H1 (cell line): Measurements from ENCODE around the gene TAT. TPM values are rescaled to one million over a fixed set of nuclear protein-coding genes. Genes with fewer than 3 reads are reported as not detected.
"Not testable (repeated sequence)": the region's sequence is repeated elsewhere in the genome, so short reads cannot be mapped to it uniquely, and the experiment has no call there.

Experiments used
- CTCF ChIA-PET: fragments of 300-600 bp; sonication (Branson Sonifier 250); formaldehyde crosslinking; loops from one replicate; lab custom pipeline; 2021; ENCODE audit not compliant: partially characterized antibody; lab: Charles Lee
- POLR2A ChIA-PET: fragments of 300-600 bp; sonication (Branson Sonifier 250); formaldehyde crosslinking; loops from one replicate; lab custom pipeline; 2021; ENCODE audit warnings: inconsistent platforms; ENCODE audit not compliant: partially characterized antibody; lab: Charles Lee
- DNase-seq, 2 experiments: peaks; one replicate each; pipeline versions ENCODE4 v3.0.0 to v3.0.0-alpha.2; 2010 to 2022; ENCODE audit warnings: low spot score in 2 of 2, low read depth in 1 of 2, mixed read lengths in 1 of 2
- FAIRE-seq: peaks from 2 replicates; lab custom pipeline; 2011; peaks lifted over from hg19 to GRCh38; lab: Jason Lieb, UNC
- H2AFZ ChIP-seq: 2 replicates; pipeline ENCODE4 v1.8.1; 2012; ENCODE audit warnings: low read length, inconsistent platforms
- H2AK5ac ChIP-seq: 2 replicates; pipeline ENCODE4 v1.6.1; 2013; ENCODE audit warnings: low read depth, low read length
- H2BK120ac ChIP-seq: replicated peaks from 2 replicates; pipeline ENCODE3; 2013; ENCODE audit warnings: low read depth, low read length, inconsistent platforms
- H2BK12ac ChIP-seq: 2 replicates; pipeline ENCODE4 v1.6.1; 2013; ENCODE audit warnings: low read depth, low read length
- H2BK15ac ChIP-seq: 2 replicates; pipeline ENCODE4 v1.6.1; 2013; ENCODE audit warnings: low read length
- H2BK20ac ChIP-seq: 2 replicates; pipeline ENCODE4 v1.6.1; 2013; ENCODE audit warnings: low read length
- H2BK5ac ChIP-seq: 2 replicates; pipeline ENCODE4 v1.6.1; 2013; ENCODE audit warnings: low read depth, low read length
- H3K14ac ChIP-seq: 2 replicates; pipeline ENCODE4 v1.6.1; 2013; ENCODE audit warnings: inconsistent platforms; ENCODE audit not compliant: insufficient read length
- H3K18ac ChIP-seq: 2 replicates; pipeline ENCODE4 v1.6.1; 2013; ENCODE audit warnings: low read length; ENCODE audit errors: extremely low read depth
- H3K23ac ChIP-seq: 2 replicates; pipeline ENCODE4 v1.6.1; 2013; ENCODE audit warnings: inconsistent platforms; ENCODE audit not compliant: insufficient read length
- H3K23me2 ChIP-seq: 2 replicates; pipeline ENCODE4 v1.6.1; 2013; ENCODE audit warnings: low read depth, low read length
- H3K27ac ChIP-seq: 2 replicates; pipeline ENCODE4 v1.6.1; 2011; ENCODE audit warnings: low read depth, low read length, inconsistent platforms
- H3K27me3 ChIP-seq, 4 experiments: replicated peaks in 1 of 4; 1 replicate in 1 of 4; 2 replicates in 3 of 4; pipeline versions ENCODE4 v1.6.1 to v1.8.1; 2011 to 2013; ENCODE audit warnings: low read length in 3 of 4, mild to moderate bottlenecking in 3 of 4, inconsistent platforms in 2 of 4, mixed read lengths in 2 of 4, moderate library complexity in 1 of 4; ENCODE audit not compliant: control insufficient read depth in 3 of 4, insufficient read depth in 3 of 4; ENCODE audit errors: extremely low read depth in 1 of 4
- H3K36me3 ChIP-seq, 4 experiments: 2 replicates each; pipeline versions ENCODE4 v1.6.1 to v1.8.1; 2011 to 2013; ENCODE audit warnings: mild to moderate bottlenecking in 4 of 4, low read length in 3 of 4, moderate library complexity in 2 of 4, control low read depth in 1 of 4, inconsistent platforms in 1 of 4; ENCODE audit not compliant: insufficient read depth in 4 of 4, control insufficient read depth in 2 of 4
- H3K4ac ChIP-seq: replicated peaks from 2 replicates; pipeline ENCODE3; 2013; ENCODE audit warnings: low read length, low read depth, mixed read lengths, inconsistent platforms; ENCODE audit not compliant: insufficient read length
- H3K4me1 ChIP-seq, 4 experiments: replicated peaks in 1 of 4; 1 replicate in 1 of 4; 2 replicates in 3 of 4; pipeline versions ENCODE4 v1.6.1 to v1.8.1; 2011 to 2013; ENCODE audit warnings: low read length in 3 of 4, inconsistent platforms in 2 of 4, mixed read lengths in 1 of 4; ENCODE audit not compliant: insufficient read depth in 4 of 4, control insufficient read depth in 3 of 4
- H3K4me2 ChIP-seq, 2 experiments: 2 replicates each; pipeline versions ENCODE4 v1.6.1 to v1.8.1; 2011 to 2013; ENCODE audit warnings: low read depth in 2 of 2, low read length in 2 of 2, control low read depth in 1 of 2, inconsistent platforms in 1 of 2, mild to moderate bottlenecking in 1 of 2; ENCODE audit not compliant: insufficient read depth in 1 of 2
- H3K4me3 ChIP-seq, 4 experiments: fragments of 200-600, 300-600 bp in 1 of 4; sonication (generic), shearing (Covaris generic), sonication (Bioruptor Twin) in 1 of 4; 2 replicates each; pipeline versions ENCODE4 v1.5.1 to v1.8.1; 2011 to 2016; ENCODE audit warnings: low read length in 4 of 4, low read depth in 3 of 4, control low read depth in 2 of 4, inconsistent platforms in 2 of 4, mild to moderate bottlenecking in 2 of 4, mixed read lengths in 1 of 4, moderate library complexity in 1 of 4; ENCODE audit not compliant: insufficient read depth in 2 of 4; ENCODE audit errors: extremely low read depth in 1 of 4
- H3K56ac ChIP-seq: replicated peaks from 2 replicates; pipeline ENCODE3; 2013; ENCODE audit warnings: low read depth, mild to moderate bottlenecking, mixed read lengths, low read length, inconsistent platforms; ENCODE audit not compliant: insufficient read length
- H3K79me1 ChIP-seq: 2 replicates; pipeline ENCODE4 v1.6.1; 2013; ENCODE audit warnings: low read depth, low read length, control low read depth
- H3K79me2 ChIP-seq, 2 experiments: 2 replicates each; pipeline versions ENCODE4 v1.6.1 to v1.8.1; 2012 to 2013; ENCODE audit warnings: low read length in 2 of 2, mild to moderate bottlenecking in 2 of 2, inconsistent platforms in 1 of 2; ENCODE audit not compliant: insufficient read depth in 2 of 2, control insufficient read depth in 1 of 2
- H3K9ac ChIP-seq, 4 experiments: replicated peaks in 1 of 4; 1 replicate in 1 of 4; 2 replicates in 3 of 4; pipeline versions ENCODE4 v1.6.1 to v1.8.1; 2011 to 2013; ENCODE audit warnings: low read depth in 3 of 4, low read length in 3 of 4, control low read depth in 2 of 4, mild to moderate bottlenecking in 2 of 4, moderate library complexity in 2 of 4, inconsistent platforms in 1 of 4; ENCODE audit errors: extremely low read depth in 1 of 4
- H3K9me3 ChIP-seq, 2 experiments: 2 replicates each; pipeline versions ENCODE4 v1.6.1 to v1.8.1; 2012 to 2013; ENCODE audit warnings: mild to moderate bottlenecking in 2 of 2, moderate library complexity in 2 of 2, control low read depth in 1 of 2, inconsistent platforms in 1 of 2, low read depth in 1 of 2, low read length in 1 of 2, mixed read lengths in 1 of 2; ENCODE audit not compliant: insufficient read depth in 2 of 2
- H4K20me1 ChIP-seq, 2 experiments: replicated peaks in 1 of 2; 2 replicates each; pipeline versions ENCODE3 to v1.8.1; 2011 to 2013; ENCODE audit warnings: inconsistent platforms in 2 of 2, low read length in 2 of 2, mild to moderate bottlenecking in 1 of 2; ENCODE audit not compliant: insufficient read depth in 2 of 2, control insufficient read depth in 1 of 2
- H4K5ac ChIP-seq: 2 replicates; pipeline ENCODE4 v1.6.1; 2013; ENCODE audit warnings: low read length, low read depth, mixed read lengths, inconsistent platforms; ENCODE audit not compliant: insufficient read length
- H4K8ac ChIP-seq: 2 replicates; pipeline ENCODE4 v1.8.0; 2013; ENCODE audit warnings: mild to moderate bottlenecking, moderate library complexity, low read length, inconsistent platforms; ENCODE audit not compliant: insufficient read depth; ENCODE audit errors: extremely low read depth
- H4K91ac ChIP-seq: replicated peaks from 2 replicates; pipeline ENCODE3; 2013; ENCODE audit warnings: low read length, mixed read lengths, inconsistent platforms; ENCODE audit not compliant: insufficient read length
- CREB1 ChIP-seq: IDR thresholded peaks from 2 replicates; pipeline ENCODE4 v1.6.1; 2012; ENCODE audit warnings: inconsistent platforms
- JUN ChIP-seq: IDR thresholded peaks from 2 replicates; pipeline ENCODE4 v1.6.1; 2011; ENCODE audit warnings: low read depth, mild to moderate bottlenecking, improper control_type of control experiment, low read length
- NANOG ChIP-seq: IDR thresholded peaks from 2 replicates; pipeline ENCODE4 v1.6.1; 2011; ENCODE audit warnings: low read length, low read depth, mild to moderate bottlenecking, inconsistent platforms; ENCODE audit not compliant: insufficient read depth, poor library complexity, severe bottlenecking
- PHF8 ChIP-seq: fragments of 200-600 bp; sonication (generic); conservative IDR thresholded peaks from 2 replicates; pipeline ENCODE4 v1.7.1; 2012; ENCODE audit warnings: low read depth, mild to moderate bottlenecking, inconsistent platforms, low read length, moderate library complexity
- SIX5 ChIP-seq: IDR thresholded peaks from 2 replicates; pipeline ENCODE4 v1.6.1; 2011; ENCODE audit warnings: mild to moderate bottlenecking, low read depth, low read length
- TBP ChIP-seq: IDR thresholded peaks from 2 replicates; pipeline ENCODE4 v1.6.1; 2011; ENCODE audit warnings: low read depth, low read length, improper control_type of control experiment
- ZNF274 ChIP-seq: IDR thresholded peaks from 2 replicates; pipeline ENCODE4 v1.7.0; 2012; ENCODE audit warnings: low read length, borderline replicate concordance; ENCODE audit errors: extremely low read depth
- WGBS, 2 experiments: shearing (Covaris generic) in 1 of 2; methylation state at CpG; one replicate each; pipeline versions ENCODE4 v1.1.6 to v1.1.7; 2013 to 2015; ENCODE audit warnings: low lambda C conversion rate in 2 of 2, mixed read lengths in 2 of 2, inconsistent platforms in 1 of 2, low coverage in 1 of 2, missing lambda C conversion rate in 1 of 2; ENCODE audit not compliant: insufficient replicate concordance in 2 of 2, insufficient coverage in 1 of 2, insufficient read length in 1 of 2; ENCODE audit errors: extremely low coverage in 1 of 2, missing lambda C conversion rate in 1 of 2; 5-methylcytosine and 5-hydroxymethylcytosine counted together
- polyA plus RNA-seq, 7 experiments: library from polyadenylated mRNA; depleted of rRNA in 3 of 7; stranded (reverse) in 5 of 7; unstranded in 2 of 7; fragments of >200 nt in 5 of 7; fragments of 200-250 nt in 2 of 7; gene quantifications; 1 replicate in 5 of 7; 2 replicates in 1 of 7; 4 replicates in 1 of 7; pipeline versions ENCODE4 v1.2.1 to v1.2.3, GENCODE V29; 2011 to 2013; ENCODE audit warnings: missing spikeins in 2 of 7, mixed read lengths in 2 of 7
- total RNA-seq: library from RNA; stranded (reverse); fragmentation: NEBNext Ultra II Directional; extraction: Animal tissue kit (Norgen Biotek cat#: 25700); gene quantifications from 2 replicates; pipeline ENCODE4 v1.2.1, GENCODE V29; 2021
- TF ChIP-seq, protein P1 (sequence below): IDR thresholded peaks from 2 replicates; pipeline ENCODE4 v1.6.1; 2012; ENCODE audit warnings: inconsistent platforms
- TF ChIP-seq, protein P2 (sequence below): IDR thresholded peaks from 2 replicates; pipeline ENCODE4 v1.6.1; 2012; ENCODE audit warnings: inconsistent platforms
- TF ChIP-seq, protein P3 (sequence below): IDR thresholded peaks from 2 replicates; pipeline ENCODE4 v1.6.1; 2011; ENCODE audit warnings: low read length, improper control_type of control experiment

TAT gene
- total and polyA plus RNA-seq, 2 of the 8 experiments (the other 6 are each of a cell fraction or from before 2014, with no cell fraction given), result 0.03 TPM; not detected in 1

DNA sequence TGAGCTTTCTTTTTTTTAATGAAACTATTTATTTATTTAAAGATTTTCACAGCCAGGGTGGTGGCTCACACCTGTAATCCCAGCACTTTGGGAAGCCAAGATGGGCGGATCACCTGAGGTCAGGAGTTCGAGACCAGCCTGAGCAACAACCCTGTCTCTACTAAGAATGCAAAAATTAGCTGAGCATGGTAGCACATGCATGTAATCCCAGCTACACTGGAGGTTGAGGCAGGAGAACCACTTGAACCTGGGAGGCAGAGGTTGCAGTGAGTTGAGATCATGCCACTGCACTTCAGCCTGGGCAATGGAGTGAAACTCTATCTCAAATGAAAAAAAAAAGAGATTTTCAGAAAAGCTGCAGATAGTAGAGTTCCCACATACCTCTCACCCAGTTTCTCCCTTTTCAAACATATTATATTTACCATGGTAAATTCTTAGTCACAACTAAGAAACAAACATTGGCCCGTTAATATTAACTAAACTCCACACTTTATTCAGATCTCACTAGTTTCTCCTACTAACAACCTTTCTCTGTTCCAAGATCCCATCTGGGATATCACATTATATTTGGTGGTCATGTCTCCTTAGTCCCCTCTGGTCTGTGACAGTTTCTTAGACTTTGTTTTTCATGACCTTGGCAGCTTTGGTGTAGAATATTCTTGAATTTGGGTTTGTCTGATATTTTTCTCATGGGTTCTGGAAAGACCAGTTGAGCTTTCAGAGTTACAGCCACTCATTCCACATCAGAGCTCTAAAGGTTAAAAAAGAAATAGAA lies 7.8 kb upstream of the TAT start (continued):
- TF ChIP-seq ZNF274 (no peak), NANOG (no peak), PHF8 (no peak), SIX5 (no peak), JUN (no peak), CREB1 (no peak), TBP (no peak)
- TF ChIP-seq, protein P1, sequence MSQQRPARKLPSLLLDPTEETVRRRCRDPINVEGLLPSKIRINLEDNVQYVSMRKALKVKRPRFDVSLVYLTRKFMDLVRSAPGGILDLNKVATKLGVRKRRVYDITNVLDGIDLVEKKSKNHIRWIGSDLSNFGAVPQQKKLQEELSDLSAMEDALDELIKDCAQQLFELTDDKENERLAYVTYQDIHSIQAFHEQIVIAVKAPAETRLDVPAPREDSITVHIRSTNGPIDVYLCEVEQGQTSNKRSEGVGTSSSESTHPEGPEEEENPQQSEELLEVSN, result no peak
- TF ChIP-seq, protein P2, sequence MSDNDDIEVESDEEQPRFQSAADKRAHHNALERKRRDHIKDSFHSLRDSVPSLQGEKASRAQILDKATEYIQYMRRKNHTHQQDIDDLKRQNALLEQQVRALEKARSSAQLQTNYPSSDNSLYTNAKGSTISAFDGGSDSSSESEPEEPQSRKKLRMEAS, result no peak
- TF ChIP-seq, protein P3, sequence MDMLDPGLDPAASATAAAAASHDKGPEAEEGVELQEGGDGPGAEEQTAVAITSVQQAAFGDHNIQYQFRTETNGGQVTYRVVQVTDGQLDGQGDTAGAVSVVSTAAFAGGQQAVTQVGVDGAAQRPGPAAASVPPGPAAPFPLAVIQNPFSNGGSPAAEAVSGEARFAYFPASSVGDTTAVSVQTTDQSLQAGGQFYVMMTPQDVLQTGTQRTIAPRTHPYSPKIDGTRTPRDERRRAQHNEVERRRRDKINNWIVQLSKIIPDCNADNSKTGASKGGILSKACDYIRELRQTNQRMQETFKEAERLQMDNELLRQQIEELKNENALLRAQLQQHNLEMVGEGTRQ, result no peak

DNA sequence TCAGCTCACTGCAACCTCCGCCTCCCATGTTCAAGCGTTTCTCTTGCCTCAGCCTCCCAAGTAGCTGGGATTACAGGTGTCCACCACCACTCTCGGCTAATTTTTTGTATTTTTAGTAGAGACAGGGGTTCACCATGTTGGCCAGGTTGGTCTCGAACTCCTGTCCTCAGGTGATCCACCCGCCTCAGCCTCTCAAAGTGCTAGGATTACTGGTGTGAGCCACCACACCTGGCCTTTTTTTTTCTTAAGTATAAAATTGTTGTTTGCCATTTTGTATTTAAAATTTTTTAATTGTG lies 5.6 kb upstream of the TAT start:
- H2BK12ac ChIP-seq, result not testable (repeated sequence)

More for the DNA sequence above, 5.6 kb upstream of the TAT start:
- FAIRE-seq, H3K14ac ChIP-seq, H2AK5ac ChIP-seq, H3K79me1 ChIP-seq, H3K9me3 ChIP-seq, H4K20me1 ChIP-seq, H3K4me1 ChIP-seq, DNase-seq, H3K56ac ChIP-seq, H3K4me3 ChIP-seq, H2BK120ac ChIP-seq, H2BK5ac ChIP-seq, H2BK20ac ChIP-seq, H3K27me3 ChIP-seq, H3K79me2 ChIP-seq, H3K4ac ChIP-seq, H3K18ac ChIP-seq, H3K23me2 ChIP-seq, H2BK15ac ChIP-seq, H3K36me3 ChIP-seq, H4K5ac ChIP-seq, H4K91ac ChIP-seq, H3K9ac ChIP-seq, H3K23ac ChIP-seq, H3K4me2 ChIP-seq, H2AFZ ChIP-seq, H3K27ac ChIP-seq, H4K8ac ChIP-seq: not testable (repeated sequence)
- ChIA-PET POLR2A (interaction anchor here (1.3 kb wide), 1 partner anchor 8 kb away, joined by 3 read pairs; no protein-coding TSS in a partner anchor), CTCF (interaction anchor here (0.5 to 15.5 kb wide), 6 partner anchors 10 to 1346 kb away, joined by 3 to 89 read pairs (median 4); no protein-coding TSS in a partner anchor)
- WGBS, 2 experiments, result 89% methylated on average over 5 of the region's 5 CpGs; no CpG with 5 or more reads in 1 of the 2 experiments
